GM12878 (cell line): Measurements from ENCODE around the gene PGLYRP1. TPM values are rescaled to one million over a fixed set of nuclear protein-coding genes. Genes with fewer than 3 reads are reported as not detected.

Experiments used
- ASH2L ChIP-seq: fragments of 300-600, 200-600 bp; sonication (generic); IDR thresholded peaks from 2 replicates; pipeline ENCODE4 v1.6.1; 2017; ENCODE audit warnings: low read depth, mild to moderate bottlenecking, borderline replicate concordance
- BCL11A ChIP-seq: IDR thresholded peaks from 2 replicates; pipeline ENCODE4 v1.6.1; 2011; ENCODE audit warnings: low read depth, low read length
- BCLAF1 ChIP-seq: fragments of 450-650 bp; IDR thresholded peaks from 2 replicates; pipeline ENCODE4 v1.6.1; 2017; ENCODE audit warnings: antibody characterized with exemption, mild to moderate bottlenecking, moderate library complexity
- EED ChIP-seq: sonication (generic); IDR thresholded peaks from 2 replicates; pipeline ENCODE4 v1.6.1; 2016; ENCODE audit warnings: antibody characterized with exemption, low read depth
- EGR1 ChIP-seq, 2 experiments: IDR thresholded peaks; 1 replicate in 1 of 2; 2 replicates in 1 of 2; pipeline ENCODE4 v1.6.1; 2011 to 2012; ENCODE audit warnings: low read depth in 2 of 2, low read length in 2 of 2, borderline replicate concordance in 1 of 2, mild to moderate bottlenecking in 1 of 2, moderate library complexity in 1 of 2
- EZH2 ChIP-seq: IDR thresholded peaks from 2 replicates; pipeline ENCODE4 v1.6.1; 2012; ENCODE audit warnings: low read depth, mild to moderate bottlenecking, control low read depth, inconsistent platforms, low read length, borderline replicate concordance; ENCODE audit not compliant: control insufficient read depth
- GATAD2B ChIP-seq: fragments of 450-650 bp; conservative IDR thresholded peaks from 2 replicates; pipeline ENCODE4 v1.6.1; 2017; ENCODE audit warnings: low read depth, mild to moderate bottlenecking, moderate library complexity
- KDM1A ChIP-seq: fragments of 200-600 bp; sonication (generic); IDR thresholded peaks from 2 replicates; pipeline ENCODE4 v1.6.1; 2016; ENCODE audit warnings: borderline replicate concordance
- MEF2B ChIP-seq: fragments of 450-650 bp; IDR thresholded peaks from 2 replicates; pipeline ENCODE4 v1.6.1; 2018; ENCODE audit warnings: mild to moderate bottlenecking, moderate library complexity; ENCODE audit not compliant: partially characterized antibody, poor library complexity, severe bottlenecking
- MYB ChIP-seq: fragments of 150-350 bp; IDR thresholded peaks from 2 replicates; pipeline ENCODE4 v1.6.1; 2014; ENCODE audit warnings: mild to moderate bottlenecking, low read depth, low read length, borderline replicate concordance
- NR2C1 ChIP-seq: fragments of 450-650 bp; IDR thresholded peaks from 2 replicates; pipeline ENCODE4 v1.6.1; 2017; ENCODE audit warnings: antibody characterized with exemption, mild to moderate bottlenecking, moderate library complexity
- PBX3 ChIP-seq: IDR thresholded peaks from 2 replicates; pipeline ENCODE4 v1.6.1; 2011; ENCODE audit warnings: mild to moderate bottlenecking, low read depth, low read length, moderate library complexity; ENCODE audit not compliant: insufficient replicate concordance
- PML ChIP-seq: IDR thresholded peaks from 2 replicates; pipeline ENCODE4 v1.6.1; 2012; ENCODE audit warnings: low read length, inconsistent platforms
- RAD51 ChIP-seq: fragments of 450-650 bp; IDR thresholded peaks from 2 replicates; pipeline ENCODE4 v1.6.1; 2016; ENCODE audit warnings: moderate library complexity, mild to moderate bottlenecking, inconsistent platforms
- SIN3A ChIP-seq: IDR thresholded peaks from 2 replicates; pipeline ENCODE4 v1.6.1; 2012; ENCODE audit warnings: low read depth, low read length, improper control_type of control experiment
- STAT1 ChIP-seq: fragments of 450-650 bp; conservative IDR thresholded peaks from 2 replicates; pipeline ENCODE4 v1.6.1; 2014; ENCODE audit warnings: antibody characterized with exemption, mild to moderate bottlenecking
- TBL1XR1 ChIP-seq: IDR thresholded peaks from 2 replicates; pipeline ENCODE4 v1.6.1; 2012; ENCODE audit warnings: low read depth, low read length, improper control_type of control experiment
- TCF7 ChIP-seq: IDR thresholded peaks from 2 replicates; pipeline ENCODE4 v1.6.1; 2014; ENCODE audit warnings: antibody characterized with exemption, borderline replicate concordance
- ZBTB4 ChIP-seq: fragments of 450-650 bp; formaldehyde crosslinking; IDR thresholded peaks from 2 replicates; pipeline ENCODE4 v1.4.0; 2022; ENCODE audit warnings: mild to moderate bottlenecking, moderate library complexity
- ZNF274 ChIP-seq: IDR thresholded peaks from one replicate; pipeline ENCODE4 v1.8.0; 2011; ENCODE audit not compliant: insufficient read length, insufficient read depth
- ZZZ3 ChIP-seq: IDR thresholded peaks from 2 replicates; pipeline ENCODE4 v1.6.1; 2011; ENCODE audit warnings: low read depth; ENCODE audit not compliant: control insufficient read depth, insufficient read length
- polyA plus RNA-seq, 11 experiments: library from polyadenylated mRNA; depleted of rRNA in 4 of 11; unstranded in 6 of 11; stranded (reverse) in 5 of 11; fragments of >200 nt; fragmentation: Nextera tagmentation in 4 of 11; fragmentation: Illumina TruSeq in 1 of 11; extraction: Ambion mirVana in 4 of 11; extraction: Trizol in 1 of 11; gene quantifications; 1 replicate in 1 of 11; 2 replicates in 10 of 11; pipeline versions ENCODE4 v1.2.1 to v1.2.3, GENCODE V29; 2011 to 2016; ENCODE audit warnings: inconsistent platforms in 2 of 11, missing spikeins in 2 of 11, low read depth in 1 of 11
- total RNA-seq, 4 experiments: library from RNA; depleted of rRNA in 3 of 4; stranded (reverse); fragments of >200 nt in 3 of 4; fragmentation: Illumina TruSeq in 1 of 4; extraction: Trizol in 1 of 4; gene quantifications; 2 replicates each; pipeline versions ENCODE4 v1.2.1 to v1.2.3, GENCODE V29; 2013 to 2021

PGLYRP1 gene
- total and polyA plus RNA-seq, 10 of the 15 experiments (the other 5 are each of a cell fraction or from before 2014, with no cell fraction given) = 0.30 TPM; not detected in 9

- TF ChIP-seq ZZZ3 = no peak
- no peak for TF ChIP-seq MEF2B
- no peak for TF ChIP-seq STAT1
- peak; percentile 71; the same call in 1 of the 2 replicates for TF ChIP-seq PML
- no peak for TF ChIP-seq BCLAF1
- peak; percentile 26; the same call in 1 of the 2 replicates for TF ChIP-seq SIN3A
- no peak for TF ChIP-seq TCF7
- no peak for TF ChIP-seq ZBTB4 (CRISPR knock-in tag)
- TF ChIP-seq ZNF274 = no peak
- TF ChIP-seq RAD51 = peak; percentile 87
- TF ChIP-seq KDM1A = no peak
- peak; percentile 28; the same call in 1 of the 2 replicates for TF ChIP-seq NR2C1
- TF ChIP-seq EZH2 = no peak
- TF ChIP-seq TBL1XR1 = no peak
- TF ChIP-seq EGR1 (IDR thresholded peaks at IDR 0.05; ENCODE audit: borderline replicate concordance in 1 of 2, low read depth in 2 of 2, low read length in 2 of 2) = no peak
- TF ChIP-seq PBX3 = peak; percentile 97
- TF ChIP-seq ASH2L = no peak
- no peak for TF ChIP-seq EED
- TF ChIP-seq GATAD2B = peak; percentile 47; the same call in 1 of the 2 replicates
- 0 out of 2 replicates have a peak, but pooled peaks have one; percentile 58 for TF ChIP-seq MYB
- no peak for TF ChIP-seq BCL11A
Observed at GRCh38 chr19:45994998-45995714, 27.7 kb downstream of the PGLYRP1 start, which contains the start of gene CCDC61 (continued).
